CD14-positive monocyte (primary cell): ENCODE results near the gene HOXB1. TPM values are rescaled to one million over a fixed set of nuclear protein-coding genes. Genes with fewer than 3 reads are reported as not detected.

Experiments used
- DNase-seq, 3 donors: peaks; one replicate each; pipeline ENCODE4 v3.0.0-alpha.2; 2011 to 2022
- H2AFZ ChIP-seq: 2 replicates; pipeline ENCODE4 v1.6.0; 2012; ENCODE audit warnings: mild to moderate bottlenecking, low read depth, low read length, inconsistent platforms; ENCODE audit not compliant: insufficient read depth, poor library complexity, severe bottlenecking
- H3K27ac ChIP-seq, 2 donors: 1 replicate in 1 of 2; 2 replicates in 1 of 2; pipeline ENCODE4 v1.5.1; 2012 to 2013; ENCODE audit warnings: low read length in 2 of 2, control low read depth in 1 of 2, inconsistent platforms in 1 of 2, low read depth in 1 of 2, mild to moderate bottlenecking in 1 of 2
- H3K27me3 ChIP-seq, 2 donors: one replicate each; pipeline versions ENCODE4 v1.6.0 to v1.6.1; 2011 to 2013; ENCODE audit warnings: low read length in 2 of 2; ENCODE audit not compliant: control insufficient read depth in 2 of 2, insufficient read depth in 2 of 2
- H3K36me3 ChIP-seq, 2 donors: replicated peaks in 1 of 2; 1 replicate in 1 of 2; 2 replicates in 1 of 2; pipeline versions ENCODE4 v1.5.1 to v1.6.1; 2012 to 2013; ENCODE audit warnings: low read length in 2 of 2, control low read depth in 1 of 2, inconsistent platforms in 1 of 2, mild to moderate bottlenecking in 1 of 2; ENCODE audit not compliant: insufficient read depth in 2 of 2, control insufficient read depth in 1 of 2
- H3K4me1 ChIP-seq, 2 donors: 1 replicate in 1 of 2; 2 replicates in 1 of 2; pipeline versions ENCODE4 v1.5.1 to v1.6.1; 2012 to 2013; ENCODE audit warnings: low read length in 2 of 2, control low read depth in 1 of 2, inconsistent platforms in 1 of 2, mild to moderate bottlenecking in 1 of 2, moderate library complexity in 1 of 2; ENCODE audit not compliant: insufficient read depth in 2 of 2, control insufficient read depth in 1 of 2
- H3K4me2 ChIP-seq: replicated peaks from 2 replicates; pipeline ENCODE3; 2012; ENCODE audit warnings: low read length, moderate library complexity, mild to moderate bottlenecking; ENCODE audit not compliant: poor library complexity, severe bottlenecking; ENCODE audit errors: extremely low read depth
- H3K4me3 ChIP-seq, 3 experiments: fragments of 200-600 bp in 1 of 3; sonication (generic) in 1 of 3; replicated peaks in 1 of 3; 1 replicate in 2 of 3; 2 replicates in 1 of 3; pipeline ENCODE4 v1.5.1; 2011 to 2013; ENCODE audit warnings: low read length in 3 of 3, mild to moderate bottlenecking in 3 of 3, control low read depth in 2 of 3, low read depth in 2 of 3, inconsistent platforms in 1 of 3, moderate library complexity in 1 of 3
- H3K79me2 ChIP-seq: 2 replicates; pipeline ENCODE4 v1.6.0; 2012; ENCODE audit warnings: mild to moderate bottlenecking, control low read depth, inconsistent platforms, low read length, moderate library complexity; ENCODE audit not compliant: insufficient read depth
- H3K9ac ChIP-seq: 2 replicates; pipeline ENCODE4 v1.6.0; 2017; ENCODE audit warnings: low read length, mild to moderate bottlenecking; ENCODE audit not compliant: insufficient read depth, poor library complexity, severe bottlenecking
- H3K9me3 ChIP-seq, 2 donors: replicated peaks in 1 of 2; 1 replicate in 1 of 2; 2 replicates in 1 of 2; pipeline versions ENCODE4 v1.5.1 to v1.6.1; 2012 to 2013; ENCODE audit warnings: low read length in 2 of 2, control low read depth in 1 of 2; ENCODE audit not compliant: control insufficient read depth in 1 of 2, insufficient read depth in 1 of 2
- H4K20me1 ChIP-seq: 2 replicates; pipeline ENCODE4 v1.6.0; 2012; ENCODE audit warnings: mild to moderate bottlenecking, low read length, control low read depth, moderate library complexity; ENCODE audit not compliant: insufficient read depth
- H3K27ac Mint-ChIP-seq, 7 donors: one replicate each; pipeline ENCODE4 v1.8.0; 2020; ENCODE audit warnings: mild to moderate bottlenecking in 7 of 7, mixed read lengths in 7 of 7, moderate library complexity in 6 of 7, inconsistent platforms in 2 of 7
- H3K27me3 Mint-ChIP-seq, 3 donors: one replicate each; pipeline ENCODE4 v1.8.0; 2021 to 2022; ENCODE audit warnings: low read depth in 3 of 3, mild to moderate bottlenecking in 3 of 3, mixed read lengths in 3 of 3, moderate library complexity in 3 of 3, inconsistent platforms in 1 of 3
- H3K36me3 Mint-ChIP-seq, 2 donors: one replicate each; pipeline ENCODE4 v1.8.0; 2020; ENCODE audit warnings: mixed read lengths in 2 of 2, inconsistent platforms in 1 of 2, mild to moderate bottlenecking in 1 of 2
- H3K4me1 Mint-ChIP-seq: one replicate; pipeline ENCODE4 v1.8.0; 2020; ENCODE audit warnings: mild to moderate bottlenecking, mixed read lengths
- H3K4me3 Mint-ChIP-seq, 2 donors: one replicate each; pipeline ENCODE4 v1.8.0; 2020; ENCODE audit warnings: mild to moderate bottlenecking in 2 of 2, mixed read lengths in 2 of 2, moderate library complexity in 1 of 2
- H3K9me3 Mint-ChIP-seq, 7 donors: one replicate each; pipeline ENCODE4 v1.8.0; 2020 to 2022; ENCODE audit warnings: mixed read lengths in 7 of 7, mild to moderate bottlenecking in 6 of 7, moderate library complexity in 6 of 7, inconsistent platforms in 2 of 7
- CTCF ChIP-seq: fragments of 200-600 bp; IDR thresholded peaks from one replicate; pipeline ENCODE4 v1.8.0; 2022; ENCODE audit warnings: antibody characterized with exemption, mild to moderate bottlenecking
- WGBS: methylation state at CpG from one replicate; pipeline ENCODE4 v1.1.5; 2013; ENCODE audit warnings: missing lambda C conversion rate; ENCODE audit not compliant: insufficient coverage; 5-methylcytosine and 5-hydroxymethylcytosine counted together
- intact Hi-C, 2 donors: fragments of 100-400 bp; cut with micrococcal nuclease; formaldehyde crosslinking; loops; one replicate each; pipeline versions ENCODE4 v1.15.0 to v1.15.1; 2023
- polyA plus RNA-seq, 3 donors: library from polyadenylated mRNA; depleted of rRNA in 1 of 3; unstranded in 2 of 3; stranded (reverse) in 1 of 3; fragments of 300-500 nt in 2 of 3; fragments of >200 nt in 1 of 3; fragmentation: Illumina TruSeq in 2 of 3; gene quantifications; 1 replicate in 2 of 3; 2 replicates in 1 of 3; pipeline ENCODE4 v1.2.3, GENCODE V29; 2012 to 2021

Gene HOXB1
- polyA plus RNA-seq, 3 donors = not detected

- peaks cover 9 to 10% of the 10 kb centered on the region in 2 donors for H3K4me1 ChIP-seq
- no peaks in the 10 kb centered on the region for H3K9me3 ChIP-seq
- no peaks in the 10 kb centered on the region for H3K79me2 ChIP-seq
- Mint-ChIP-seq H3K9me3 (peaks cover 0 to 2% (median 0%) of the 10 kb centered on the region in 7 donors), H3K27ac (no peak overlapping the region), H3K4me3 (peak overlapping the region; percentile 47 to 68), H3K4me1 (peaks cover 13% of the 10 kb centered on the region), H3K27me3 (peaks cover 52 to 79% (median 55%) of the 10 kb centered on the region in 3 donors), H3K36me3 (no peaks in the 10 kb centered on the region)
- peak; percentile 65 for TF ChIP-seq CTCF
- peak; percentile 13 to 34 (median 18) for DNase-seq
- H3K9ac ChIP-seq = no peak overlapping the region
- peaks cover 18 to 50% of the 10 kb centered on the region in 2 donors for H3K27me3 ChIP-seq
- H4K20me1 ChIP-seq = no peaks in the 10 kb centered on the region
- WGBS = 2% methylated on average over 29 of the region's 53 CpGs
- no peak overlapping the region for H3K27ac ChIP-seq
- intact Hi-C loops = loop anchor here in 1 of 2 donors (5.0 kb wide), 1 partner anchor 100 kb away; the partner anchor contains the start of genes HOXB3 and HOXB5
- H3K4me3 ChIP-seq = peak overlapping the region in 1 of 3 experiments; percentile 58
- H3K4me2 ChIP-seq = peak overlapping the region; percentile 60
- H2AFZ ChIP-seq = peak overlapping the region; percentile 65
- H3K36me3 ChIP-seq = no peaks in the 10 kb centered on the region
Measured at GRCh38 chr17:48492401-48493298, 38.2 kb downstream of the HOXB1 start.

GRCh38 chr17:48491527-48492273 is 39.1 kb downstream of the HOXB1 start:
- no peaks in the 10 kb centered on the region for H3K36me3 ChIP-seq
- peak overlapping the region in 1 of 7 donors; percentile 23 for H3K27ac Mint-ChIP-seq
- no peak for TF ChIP-seq CTCF
- H4K20me1 ChIP-seq = no peaks in the 10 kb centered on the region
- no peaks in the 10 kb centered on the region for H3K36me3 Mint-ChIP-seq
- H3K9me3 Mint-ChIP-seq = peaks cover 0 to 2% (median 0%) of the 10 kb centered on the region in 7 donors
- H3K4me3 ChIP-seq = no peak overlapping the region
- H3K4me2 ChIP-seq = no peak overlapping the region
- H3K9me3 ChIP-seq = no peaks in the 10 kb centered on the region
- WGBS = 100% methylated on average over 1 of the region's 3 CpGs
- H3K27ac ChIP-seq = no peak overlapping the region
- peaks cover 9 to 10% of the 10 kb centered on the region in 2 donors for H3K4me1 ChIP-seq
- H3K4me3 Mint-ChIP-seq = peak overlapping the region in 1 of 2 donors; percentile 68
- H3K9ac ChIP-seq = no peak overlapping the region
- DNase-seq = peak; percentile 12 to 72 (median 33)
- H3K27me3 Mint-ChIP-seq = peaks cover 57 to 76% (median 59%) of the 10 kb centered on the region in 3 donors
- H3K79me2 ChIP-seq = no peaks in the 10 kb centered on the region
- H3K4me1 Mint-ChIP-seq = peaks cover 13% of the 10 kb centered on the region
- intact Hi-C loops = loop anchor here in 1 of 2 donors (5.0 kb wide), 1 partner anchor 101 kb away; the partner anchor contains the start of genes HOXB3 and HOXB5
- no peak overlapping the region for H2AFZ ChIP-seq
- peaks cover 17 to 55% of the 10 kb centered on the region in 2 donors for H3K27me3 ChIP-seq
